Measurements from ENCODE around the gene RGS6.

The RGS6 gene

GRCh38 chr14:72017290-72017689 lies 85.1 kb downstream of the RGS6 start:
- DNase-seq: no peak

- DNase-seq: no peak
Observed at GRCh38 chr14:72023128-72024042, 91.2 kb downstream of the RGS6 start.

GRCh38 chr14:72024043-72024407 lies 91.8 kb downstream of the RGS6 start:
- no peak for DNase-seq

GRCh38 chr14:72024504-72024903 lies 92.3 kb downstream of the RGS6 start:
- DNase-seq: no peak

GRCh38 chr14:72026536-72026935 lies 94.3 kb downstream of the RGS6 start:
- no peak for DNase-seq

- DNase-seq: no peak
Observed at GRCh38 chr14:72027061-72027460, 94.8 kb downstream of the RGS6 start.

GRCh38 chr14:72033365-72033764 lies 101.1 kb downstream of the RGS6 start:
- no peak for DNase-seq

GRCh38 chr14:72040528-72040927 lies 108.3 kb downstream of the RGS6 start:
- no peak for DNase-seq

- no peak for DNase-seq
Observed at GRCh38 chr14:72045271-72045670, 113.0 kb downstream of the RGS6 start.

GRCh38 chr14:72045885-72046284 lies 113.7 kb downstream of the RGS6 start:
- no peak for DNase-seq

GRCh38 chr14:72049462-72049861 lies 117.2 kb downstream of the RGS6 start:
- no peak for DNase-seq

GRCh38 chr14:72052356-72052755 lies 120.1 kb downstream of the RGS6 start:
- no peak for DNase-seq

GRCh38 chr14:72053651-72054050 lies 121.4 kb downstream of the RGS6 start:
- no peak for DNase-seq

GRCh38 chr14:72054911-72055310 lies 122.7 kb downstream of the RGS6 start:
- DNase-seq: no peak

- no peak for DNase-seq
Observed at GRCh38 chr14:72057701-72058285, 125.6 kb downstream of the RGS6 start.

GRCh38 chr14:72060460-72060859 lies 128.2 kb downstream of the RGS6 start:
- DNase-seq: no peak

GRCh38 chr14:72060917-72061316 lies 128.7 kb downstream of the RGS6 start:
- DNase-seq: no peak

GRCh38 chr14:72061718-72062117 lies 129.5 kb downstream of the RGS6 start:
- DNase-seq: no peak

- no peak for DNase-seq
Observed at GRCh38 chr14:72063761-72064282, 131.6 kb downstream of the RGS6 start.

GRCh38 chr14:72064501-72064900 lies 132.3 kb downstream of the RGS6 start:
- DNase-seq: no peak

GRCh38 chr14:72070458-72070857 lies 138.2 kb downstream of the RGS6 start:
- no peak for DNase-seq

GRCh38 chr14:72075649-72076334 lies 143.6 kb downstream of the RGS6 start:
- DNase-seq: no peak

- DNase-seq: no peak
Observed at GRCh38 chr14:72081137-72081536, 148.9 kb downstream of the RGS6 start.

- DNase-seq: no peak
Observed at GRCh38 chr14:72084935-72085334, 152.7 kb downstream of the RGS6 start.
